NOMO-1 treated with DMSO at 0.1 percent for 48 hours (cell line): Measurements from ENCODE around the gene CDK15.
A peak's percentile ranks its signal among the peaks of the same experiment; 100 is the strongest.
"Not testable (repeated sequence)": the region's sequence is repeated elsewhere in the genome, so short reads cannot be mapped to it uniquely, and the experiment has no call there.

Source experiments
- DNase-seq: peaks from one replicate; lab custom pipeline; 2025; ENCODE audit not compliant: unreplicated experiment; lab: John Stamatoyannopoulos, UW

CDK15 gene

DNA sequence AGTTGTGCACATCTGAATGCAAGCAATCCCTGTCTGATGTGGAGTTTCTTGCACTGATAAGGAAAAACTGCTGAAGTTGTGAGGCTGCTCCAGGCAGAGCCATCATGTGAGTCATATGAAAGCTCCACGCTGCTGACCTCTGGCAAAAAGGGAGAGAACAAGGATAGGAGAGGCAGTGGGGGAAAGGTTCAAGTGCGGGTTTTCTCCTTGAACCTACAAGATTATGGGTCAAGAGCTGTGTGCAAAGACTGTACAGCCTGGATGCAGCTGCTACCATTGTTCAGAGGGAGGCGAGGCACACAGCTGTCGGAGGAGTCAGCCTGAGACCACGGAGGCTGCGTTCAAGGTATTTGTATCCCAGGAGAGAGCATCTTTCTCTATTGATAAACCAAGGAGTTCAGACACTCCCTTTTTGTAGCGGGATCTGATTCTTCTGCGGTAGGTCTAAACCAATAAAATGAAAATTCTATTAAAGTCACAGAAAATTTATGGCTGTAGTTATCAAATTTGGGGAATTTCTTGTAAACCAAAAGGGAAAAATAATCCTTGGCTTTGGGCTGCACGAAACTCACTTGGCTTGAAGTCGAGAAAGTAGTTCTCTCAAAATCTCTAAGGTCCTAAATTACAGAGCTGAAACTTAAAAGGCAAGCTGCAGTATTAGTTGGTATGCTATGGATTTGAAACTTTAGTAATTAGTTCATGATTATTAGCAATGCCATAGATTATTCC, at the start of gene CDK15:
Gene CDK15, plus strand, starts transcription at position 96 of the 729 bp plus-strand sequence. Its CDS starts 128 bp downstream, at position 224.
- no peak for DNase-seq

- DNase-seq = no peak
Observed at GRCh38 chr2:201758234-201758633, 48.1 kb upstream of the CDK15 start.

DNA sequence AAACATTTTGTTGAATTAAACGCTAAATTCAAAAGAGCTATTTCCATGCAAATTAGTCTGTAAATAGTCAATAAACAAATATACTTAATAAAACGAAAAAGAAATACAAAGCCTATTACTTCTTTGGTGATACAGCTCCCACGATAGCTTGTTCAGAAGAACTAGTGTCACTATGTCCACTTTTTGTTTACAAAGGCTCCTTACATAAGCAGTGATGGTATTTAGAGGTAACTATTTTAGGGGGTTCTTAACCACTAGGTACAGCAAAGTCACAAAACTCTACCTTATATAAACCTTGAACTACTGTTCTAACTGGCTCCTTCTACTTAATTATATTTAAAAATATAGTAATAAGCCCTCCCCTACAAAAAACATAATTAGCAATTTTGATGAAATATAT, 47.5 kb upstream of the CDK15 start:
- DNase-seq = no peak

DNA sequence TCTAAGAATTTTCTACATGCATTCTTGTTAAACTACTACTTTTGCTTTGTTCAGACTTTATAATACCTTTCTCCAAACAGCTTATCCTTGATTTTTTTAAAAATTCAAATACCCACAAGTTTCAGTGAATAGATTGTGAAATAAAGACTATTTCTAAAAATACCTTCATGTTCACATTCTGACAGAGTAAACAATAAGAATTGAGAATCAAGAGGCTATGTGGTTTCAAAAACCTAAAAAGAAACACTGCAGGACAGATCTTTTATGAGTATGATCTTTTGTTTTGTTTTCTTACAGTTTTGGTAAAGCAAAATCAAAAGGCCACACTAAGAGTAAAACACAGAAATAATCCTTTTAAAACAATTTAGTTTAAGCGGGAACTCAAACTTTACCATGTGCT, 46.8 kb upstream of the CDK15 start:
- no peak for DNase-seq

DNA sequence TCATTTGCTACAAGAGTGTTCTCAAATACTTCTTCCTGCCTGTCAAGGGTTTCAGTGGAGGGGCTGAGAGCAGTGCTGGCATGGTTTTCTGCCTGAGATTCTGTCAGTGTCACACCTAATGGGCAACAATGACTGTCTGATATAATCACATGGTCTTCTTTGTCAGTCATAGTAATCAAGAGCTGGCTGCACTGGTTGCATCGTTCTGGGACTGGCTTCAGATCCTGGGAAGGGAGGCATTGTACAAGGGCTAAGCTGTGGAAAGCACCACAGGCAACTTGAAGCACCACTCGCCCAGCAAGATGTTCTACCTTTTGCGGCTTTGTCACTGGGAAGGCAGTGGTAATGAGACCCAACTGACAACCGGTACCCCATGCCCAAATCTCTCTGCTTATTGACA, 45.2 kb upstream of the CDK15 start:
- no peak for DNase-seq

GRCh38 chr2:201764469-201764868, 41.9 kb upstream of the CDK15 start:
- not testable (repeated sequence) for DNase-seq

- DNase-seq = no peak
Observed at GRCh38 chr2:201765799-201766198, 40.5 kb upstream of the CDK15 start.

GRCh38 chr2:201768918-201769317, 37.4 kb upstream of the CDK15 start:
- no peak for DNase-seq

DNA sequence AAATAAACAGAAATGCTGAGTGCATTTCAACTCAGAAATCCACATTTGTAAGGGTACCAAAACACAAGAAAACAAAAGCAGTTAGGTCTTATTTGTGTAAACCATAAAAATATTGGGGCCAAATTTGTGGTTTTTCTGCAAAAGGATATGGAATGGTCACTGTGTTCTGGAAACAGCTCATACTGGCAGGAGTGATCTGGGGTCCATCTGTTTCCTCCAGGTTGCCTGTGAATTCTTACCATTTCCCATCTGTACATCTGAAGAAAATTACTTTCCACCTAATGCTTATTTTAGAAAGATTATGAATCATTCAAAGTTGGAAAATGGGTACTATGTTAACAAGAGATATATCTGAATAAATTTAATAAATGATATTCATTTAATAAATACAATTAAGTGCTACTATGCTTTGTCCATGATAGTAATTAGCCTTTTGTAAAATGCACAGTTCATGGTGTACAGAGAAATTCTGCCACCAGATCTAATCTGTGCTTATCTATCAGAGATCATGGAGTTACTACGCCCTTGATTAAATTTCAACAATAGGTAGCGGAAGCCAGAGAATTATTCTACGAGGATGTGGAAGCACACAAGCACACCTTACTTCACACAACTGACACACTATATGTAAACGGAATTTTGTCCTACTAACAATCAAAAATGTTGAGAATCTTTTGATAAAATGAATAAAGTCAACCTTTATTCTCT, 36.5 kb upstream of the CDK15 start:
- DNase-seq = no peak

- no peak for DNase-seq
Observed at GRCh38 chr2:201773990-201774389, 32.3 kb upstream of the CDK15 start.

- no peak for DNase-seq
Observed at GRCh38 chr2:201774546-201774945, 31.8 kb upstream of the CDK15 start.

DNA sequence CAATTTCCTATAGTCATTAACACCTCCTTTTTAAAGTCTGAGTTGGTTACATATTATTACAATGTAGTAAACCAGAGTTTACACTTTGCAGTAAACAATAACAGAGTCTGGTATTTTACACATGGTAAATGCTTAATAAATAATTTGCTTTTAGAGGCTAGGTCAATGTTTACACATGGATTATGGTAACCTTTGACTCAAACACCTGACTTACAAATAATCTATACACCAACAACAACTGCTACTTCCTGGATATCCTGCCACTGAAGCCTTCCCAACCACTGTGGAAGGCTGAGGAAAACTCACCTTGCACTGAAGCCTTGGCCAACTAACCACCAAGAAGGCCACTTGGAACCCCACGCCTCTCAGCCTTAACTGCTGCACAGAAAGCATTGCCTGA, 31.0 kb upstream of the CDK15 start:
- DNase-seq = no peak

- DNase-seq = no peak
Observed at GRCh38 chr2:201777043-201777442, 29.3 kb upstream of the CDK15 start.

- DNase-seq = no peak
Observed at GRCh38 chr2:201777869-201778268, 28.5 kb upstream of the CDK15 start.

DNA sequence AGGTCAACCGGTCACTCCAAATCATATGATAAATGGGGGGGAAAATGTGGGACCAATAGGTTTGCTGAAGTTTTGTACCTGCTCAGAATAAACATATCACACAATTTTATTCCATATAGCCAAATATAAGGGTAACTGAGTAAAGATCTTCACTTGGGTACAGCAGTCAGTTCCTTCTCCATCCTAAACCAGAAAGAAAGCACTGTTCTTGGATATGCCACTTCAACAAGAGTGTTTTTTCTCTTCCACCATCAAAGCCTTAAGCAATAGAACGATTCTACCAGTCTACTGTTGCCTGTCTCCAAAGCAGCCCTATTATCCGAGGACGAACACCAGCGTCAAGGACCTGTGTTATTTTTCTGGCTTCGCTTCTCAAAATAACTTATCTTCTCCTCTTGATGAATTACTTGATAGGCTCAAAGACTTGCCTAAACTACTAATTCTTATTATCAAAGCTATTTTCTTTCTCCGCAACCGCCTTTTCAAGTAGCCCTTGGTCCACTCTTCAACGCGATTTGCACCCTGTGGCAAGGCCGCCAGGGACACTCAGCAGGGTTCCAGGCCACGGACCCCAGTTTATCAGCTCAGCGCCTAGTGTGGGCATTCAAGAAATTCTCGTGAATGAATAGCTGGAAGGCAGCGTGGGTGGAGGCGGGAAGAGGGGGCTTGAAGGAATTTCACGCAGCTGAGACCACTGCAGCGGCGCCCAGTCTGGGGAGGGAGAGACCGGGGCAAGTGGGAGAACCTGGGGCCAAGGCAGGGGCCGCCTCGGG, 26.2 kb upstream of the CDK15 start:
- DNase-seq = no peak

- DNase-seq = peak; percentile 93
Observed at GRCh38 chr2:201780674-201781493, 25.5 kb upstream of the CDK15 start, which contains the start of gene ALS2. Gene ALS2, minus strand, starts transcription at chr2:201780933. Its CDS starts 12,048 bp downstream, at chr2:201768885.

GRCh38 chr2:201781557-201782051, 24.7 kb upstream of the CDK15 start:
- no peak for DNase-seq

DNA sequence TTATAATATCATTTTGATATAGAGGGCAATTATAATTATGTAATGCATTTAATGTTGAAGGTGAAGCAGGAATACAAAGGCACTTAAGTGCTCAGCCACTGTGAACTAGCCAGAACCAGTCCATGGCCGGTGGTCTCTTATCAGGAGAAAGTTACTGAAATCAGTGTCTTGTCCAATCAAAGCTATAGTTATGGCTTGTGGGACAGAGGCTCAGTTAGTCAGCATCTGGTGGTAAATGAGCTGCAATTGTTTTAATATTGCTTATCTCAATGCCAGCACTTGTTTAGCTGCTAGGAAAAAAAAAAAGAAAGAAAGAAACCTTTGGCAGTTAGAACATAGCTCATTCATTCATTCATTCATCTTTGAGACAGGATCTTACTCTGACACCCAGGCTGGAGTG, 21.8 kb upstream of the CDK15 start:
- no peak for DNase-seq

DNA sequence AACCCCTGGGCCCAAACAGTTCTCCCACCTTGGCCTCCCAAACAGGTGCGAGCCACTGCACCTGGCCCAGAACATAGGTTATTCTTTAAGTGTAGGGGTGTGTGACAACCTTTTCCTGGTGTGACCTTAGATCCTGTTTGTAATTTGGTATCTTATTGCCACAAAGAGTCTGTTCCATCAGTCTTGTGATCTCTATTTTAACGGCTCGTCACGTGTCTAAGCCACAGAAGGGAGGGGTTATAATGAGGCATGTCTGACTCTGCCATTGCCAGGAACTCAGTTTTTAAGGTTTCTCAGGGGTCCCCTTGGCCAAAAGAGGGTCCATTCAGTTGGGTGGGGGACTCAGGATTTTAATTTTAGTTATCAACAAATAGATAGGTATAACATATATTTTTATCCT, 21.2 kb upstream of the CDK15 start:
- DNase-seq = no peak

- DNase-seq = no peak
Observed at GRCh38 chr2:201786471-201786870, 19.9 kb upstream of the CDK15 start.

DNA sequence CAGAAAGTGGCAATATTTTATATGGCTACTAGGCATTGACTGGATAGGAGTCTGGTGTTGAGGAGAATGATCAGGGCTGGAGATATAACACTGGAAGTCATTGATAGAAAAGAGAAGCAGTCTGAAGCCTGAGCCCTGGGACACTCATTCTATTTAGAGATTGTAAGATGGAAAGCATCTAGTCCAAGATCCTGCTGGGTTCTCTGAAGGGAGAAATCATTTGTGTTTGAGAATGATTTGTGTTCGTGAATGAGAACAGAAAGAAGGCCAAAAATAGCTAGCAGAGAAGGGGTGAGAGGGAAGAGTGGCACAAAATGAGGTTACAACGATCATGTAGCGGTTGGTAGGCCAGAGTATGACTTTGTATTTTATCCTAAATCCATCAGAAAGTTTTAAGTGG, 18.0 kb upstream of the CDK15 start:
- no peak for DNase-seq
